GM21360 (cell line): Measurements from ENCODE around the gene TIMELESS.
A peak's percentile ranks its signal among the peaks of the same experiment; 100 is the strongest.
"Not testable (repeated sequence)": the region's sequence is repeated elsewhere in the genome, so short reads cannot be mapped to it uniquely, and the experiment has no call there.

Source experiments
- ATAC-seq: cut with Tn5 transposase; IDR thresholded peaks from one replicate; pipeline ENCODE4 v1.9.1; 2021; ENCODE audit warnings: mild to moderate bottlenecking, moderate library complexity; ENCODE audit not compliant: unreplicated experiment

TIMELESS gene, protein sequence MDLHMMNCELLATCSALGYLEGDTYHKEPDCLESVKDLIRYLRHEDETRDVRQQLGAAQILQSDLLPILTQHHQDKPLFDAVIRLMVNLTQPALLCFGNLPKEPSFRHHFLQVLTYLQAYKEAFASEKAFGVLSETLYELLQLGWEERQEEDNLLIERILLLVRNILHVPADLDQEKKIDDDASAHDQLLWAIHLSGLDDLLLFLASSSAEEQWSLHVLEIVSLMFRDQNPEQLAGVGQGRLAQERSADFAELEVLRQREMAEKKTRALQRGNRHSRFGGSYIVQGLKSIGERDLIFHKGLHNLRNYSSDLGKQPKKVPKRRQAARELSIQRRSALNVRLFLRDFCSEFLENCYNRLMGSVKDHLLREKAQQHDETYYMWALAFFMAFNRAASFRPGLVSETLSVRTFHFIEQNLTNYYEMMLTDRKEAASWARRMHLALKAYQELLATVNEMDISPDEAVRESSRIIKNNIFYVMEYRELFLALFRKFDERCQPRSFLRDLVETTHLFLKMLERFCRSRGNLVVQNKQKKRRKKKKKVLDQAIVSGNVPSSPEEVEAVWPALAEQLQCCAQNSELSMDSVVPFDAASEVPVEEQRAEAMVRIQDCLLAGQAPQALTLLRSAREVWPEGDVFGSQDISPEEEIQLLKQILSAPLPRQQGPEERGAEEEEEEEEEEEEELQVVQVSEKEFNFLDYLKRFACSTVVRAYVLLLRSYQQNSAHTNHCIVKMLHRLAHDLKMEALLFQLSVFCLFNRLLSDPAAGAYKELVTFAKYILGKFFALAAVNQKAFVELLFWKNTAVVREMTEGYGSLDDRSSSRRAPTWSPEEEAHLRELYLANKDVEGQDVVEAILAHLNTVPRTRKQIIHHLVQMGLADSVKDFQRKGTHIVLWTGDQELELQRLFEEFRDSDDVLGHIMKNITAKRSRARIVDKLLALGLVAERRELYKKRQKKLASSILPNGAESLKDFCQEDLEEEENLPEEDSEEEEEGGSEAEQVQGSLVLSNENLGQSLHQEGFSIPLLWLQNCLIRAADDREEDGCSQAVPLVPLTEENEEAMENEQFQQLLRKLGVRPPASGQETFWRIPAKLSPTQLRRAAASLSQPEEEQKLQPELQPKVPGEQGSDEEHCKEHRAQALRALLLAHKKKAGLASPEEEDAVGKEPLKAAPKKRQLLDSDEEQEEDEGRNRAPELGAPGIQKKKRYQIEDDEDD

DNA sequence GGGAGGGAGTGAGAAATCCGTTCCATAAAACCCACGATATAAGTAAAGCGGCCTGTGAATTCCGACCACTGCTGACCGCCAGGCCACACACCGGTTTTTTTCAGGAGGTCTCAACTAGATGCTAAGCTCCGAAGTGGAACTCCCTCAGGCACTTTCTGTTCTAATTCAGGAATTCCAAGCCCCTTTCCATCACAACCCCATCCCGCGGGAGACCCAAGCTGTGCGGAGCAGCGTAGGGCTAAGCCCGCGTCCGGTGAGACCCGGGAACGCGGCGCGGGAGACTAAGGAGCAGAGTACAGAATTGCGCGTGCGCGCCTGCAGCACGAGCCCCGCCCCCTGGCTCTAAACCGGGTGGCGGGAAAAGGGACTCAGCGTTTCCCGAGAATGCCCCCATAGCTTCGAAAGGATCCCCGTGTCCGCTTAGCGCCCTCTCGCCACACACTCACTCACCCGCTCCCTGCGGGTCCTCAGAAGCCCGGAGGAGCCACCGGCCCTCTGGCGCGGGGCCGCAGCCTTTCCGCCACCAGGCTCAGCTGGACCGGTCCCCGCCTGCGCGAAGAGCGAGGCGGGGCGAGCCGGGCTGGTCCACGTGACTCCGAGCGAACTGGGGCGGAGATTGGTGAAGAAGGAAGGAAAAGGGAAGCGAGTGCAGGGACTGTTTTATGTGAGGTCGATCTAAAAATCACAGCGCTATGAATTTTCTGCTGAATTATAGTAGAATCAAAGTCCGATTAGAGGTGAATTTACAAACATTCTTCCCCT lies at the start of gene TIMELESS:
Gene TIMELESS (minus strand): TSS at position 567 of the 762 bp plus-strand sequence. CDS start 15,256 bp downstream, outside the sequence.
- ATAC-seq: peak; percentile 91

DNA sequence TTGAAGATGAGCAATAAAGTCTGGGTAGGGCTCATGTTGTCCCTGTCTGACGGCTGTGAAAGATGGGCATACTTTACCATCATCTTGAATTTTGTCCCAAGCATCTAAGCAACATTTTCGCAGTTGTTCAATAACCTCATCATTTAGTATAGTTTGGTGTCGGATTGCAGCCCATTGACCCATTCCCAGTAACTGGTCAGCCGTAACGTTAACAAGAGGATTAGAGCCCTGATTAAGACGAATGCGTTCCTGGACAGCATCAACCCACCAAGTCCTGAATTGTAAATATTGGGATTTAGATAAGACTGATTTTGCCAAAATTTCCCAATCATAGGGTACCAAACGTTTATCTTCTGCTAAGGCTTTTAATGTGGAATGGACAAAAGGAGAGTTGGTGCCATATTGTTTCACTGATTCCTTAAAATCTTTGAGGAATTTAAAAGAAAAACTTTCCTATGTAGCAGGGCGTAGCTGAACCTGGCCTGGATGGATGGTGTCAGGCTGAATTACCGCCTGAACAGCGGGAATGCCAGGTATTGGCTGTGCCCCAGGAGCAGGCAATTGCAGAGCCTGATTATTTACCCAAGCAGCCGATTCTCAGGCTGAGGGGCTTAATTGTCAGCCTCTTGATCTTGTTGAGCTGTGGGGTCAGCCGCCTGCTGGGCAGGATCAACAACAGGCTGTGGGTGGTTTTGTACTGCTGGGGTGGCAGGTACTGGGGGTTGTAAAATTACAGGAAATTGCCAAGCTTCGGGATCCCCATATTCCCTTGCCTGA lies 49.1 kb upstream of the TIMELESS start:
- not testable (repeated sequence) for ATAC-seq

DNA sequence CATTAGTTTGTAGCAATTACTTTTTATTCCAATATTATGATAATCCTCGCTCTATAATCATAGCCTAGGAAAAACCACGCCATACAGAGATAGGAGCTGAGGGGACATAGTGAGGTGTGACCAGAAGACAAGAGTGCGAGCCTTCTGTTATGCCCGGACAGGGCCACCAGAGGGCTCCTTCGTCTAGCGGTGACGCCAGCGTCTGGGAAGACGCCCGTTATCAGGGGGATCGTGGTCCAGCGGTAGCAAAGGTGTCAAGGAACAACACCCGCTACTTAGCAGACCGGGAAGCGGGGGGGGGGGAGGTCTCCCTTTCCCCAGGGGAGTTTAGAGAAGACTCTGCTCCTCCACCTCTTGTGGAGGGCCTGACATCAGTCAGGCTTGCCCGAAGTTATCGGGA lies 47.5 kb upstream of the TIMELESS start:
- not testable (repeated sequence) for ATAC-seq

GRCh38 chr12:56494481-56494880 lies 45.3 kb upstream of the TIMELESS start:
- not testable (repeated sequence) for ATAC-seq

DNA sequence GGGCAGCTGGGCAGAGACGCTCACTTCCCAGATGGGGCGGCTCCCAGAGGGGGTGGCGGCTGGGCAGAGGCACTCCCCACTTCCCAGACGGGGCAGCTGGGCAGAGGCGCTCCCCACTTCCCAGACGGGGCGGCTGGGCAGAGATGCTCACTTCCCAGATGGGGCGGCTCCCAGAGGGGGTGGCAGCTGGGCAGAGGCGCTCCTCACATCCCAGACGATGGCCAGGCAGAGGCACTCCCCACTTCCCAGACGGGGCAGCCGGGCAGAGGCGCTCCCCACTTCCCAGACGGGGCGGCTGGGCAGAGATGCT lies 44.8 kb upstream of the TIMELESS start:
- not testable (repeated sequence) for ATAC-seq

GRCh38 chr12:56493409-56494105 lies 44.3 kb upstream of the TIMELESS start:
- ATAC-seq: not testable (repeated sequence)

GRCh38 chr12:56490360-56490759 lies 41.1 kb upstream of the TIMELESS start:
- ATAC-seq: no peak

- ATAC-seq: peak; percentile 73
Observed at GRCh38 chr12:56488041-56488955, 39.1 kb upstream of the TIMELESS start, which contains the start of gene GLS2. Gene GLS2, minus strand, starts transcription at chr12:56488161. Its CDS starts 43 bp downstream, at chr12:56488118.

DNA sequence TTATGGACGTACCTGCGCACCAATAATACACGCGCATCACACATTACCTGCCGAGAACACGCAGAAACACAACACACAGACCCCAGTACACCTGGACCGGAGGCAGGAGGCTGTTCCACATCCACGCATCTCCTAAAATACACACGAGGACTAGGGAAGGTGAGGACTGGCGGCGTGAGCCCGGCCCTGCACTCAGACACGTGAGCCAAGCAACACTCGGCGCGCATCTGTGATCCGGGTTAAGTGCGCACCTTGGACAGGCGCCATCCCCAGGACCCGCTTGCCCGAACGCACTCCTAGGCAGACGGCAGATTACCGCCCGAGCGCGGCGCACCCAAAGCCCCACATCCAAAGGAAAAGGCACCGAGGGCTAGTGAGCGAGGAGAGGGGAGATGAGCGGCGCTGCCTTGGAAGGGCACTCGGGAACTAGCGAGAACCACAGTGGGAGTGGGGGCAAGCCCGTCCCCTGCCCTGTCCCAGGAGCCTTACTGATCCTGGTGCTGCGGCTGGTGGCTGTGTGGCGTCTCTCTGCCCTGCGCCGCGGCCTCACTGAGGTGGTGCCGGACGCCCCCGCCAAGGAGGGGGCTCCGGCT lies 38.3 kb upstream of the TIMELESS start:
- no peak for ATAC-seq

DNA sequence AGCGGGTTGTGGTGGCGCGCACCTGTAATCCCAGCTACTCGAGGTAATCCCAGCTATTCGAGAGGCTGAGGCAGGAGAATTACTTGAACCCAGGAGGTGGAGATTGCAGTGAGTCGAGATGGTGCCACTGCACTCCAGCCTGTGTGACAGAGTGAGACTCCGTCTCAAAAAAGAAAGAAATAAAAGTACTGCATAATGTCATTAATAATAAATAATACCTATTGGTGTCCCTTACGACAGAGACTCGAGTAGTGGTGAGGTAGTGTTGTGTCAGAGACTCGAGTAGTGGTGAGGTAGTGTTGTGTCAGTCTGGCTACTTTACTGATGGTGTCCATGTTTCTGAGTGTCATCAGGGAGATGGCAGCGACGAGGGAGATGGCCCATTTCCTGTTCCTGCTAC lies 37.5 kb upstream of the TIMELESS start:
- no peak for ATAC-seq

GRCh38 chr12:56484566-56484965 lies 35.3 kb upstream of the TIMELESS start:
- no peak for ATAC-seq

- no peak for ATAC-seq
Observed at GRCh38 chr12:56479625-56480024, 30.4 kb upstream of the TIMELESS start.

GRCh38 chr12:56477521-56478225 lies 28.4 kb upstream of the TIMELESS start:
- ATAC-seq: no peak

DNA sequence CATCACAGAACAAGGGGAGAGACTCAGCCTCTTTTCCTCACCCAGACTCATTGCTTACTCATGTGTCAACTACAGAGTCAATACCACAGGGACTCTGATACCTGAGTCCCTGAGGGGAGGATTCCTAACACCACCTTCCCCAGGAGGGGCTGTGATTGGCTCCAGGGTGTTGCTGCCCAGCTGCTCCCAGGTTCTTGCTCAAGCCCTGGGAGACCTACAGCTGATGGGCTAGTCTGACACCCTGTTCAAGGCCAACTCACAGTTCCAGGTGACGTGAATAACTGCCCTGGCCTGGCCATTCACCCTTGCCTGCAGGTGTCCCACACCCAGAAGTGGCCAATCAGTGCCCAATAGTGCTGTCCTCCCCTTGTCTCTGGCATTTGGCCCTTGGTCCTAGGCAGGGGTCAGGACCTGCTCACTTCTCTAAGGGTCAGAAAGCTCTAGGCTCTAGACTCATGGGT lies 27.8 kb upstream of the TIMELESS start:
- ATAC-seq: no peak

DNA sequence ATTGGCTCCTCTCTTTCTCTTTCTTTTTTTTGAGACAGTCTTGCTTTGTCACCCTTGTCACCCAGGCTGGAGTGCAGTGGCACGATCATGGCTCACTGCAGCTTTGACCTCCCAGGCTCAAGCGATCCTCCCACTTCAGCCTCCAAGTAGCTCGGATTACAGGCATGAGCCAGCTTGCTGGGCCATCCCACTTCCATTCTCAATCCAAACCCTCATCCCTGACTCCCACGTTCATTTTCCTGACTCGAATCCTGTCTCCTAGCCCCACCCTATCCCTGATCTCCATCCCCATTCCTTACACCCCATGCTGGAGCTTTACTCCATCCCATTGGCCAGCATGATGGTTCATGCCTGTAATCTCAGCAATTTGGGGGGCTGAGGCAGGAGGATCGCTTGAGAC lies 26.9 kb upstream of the TIMELESS start:
- no peak for ATAC-seq

DNA sequence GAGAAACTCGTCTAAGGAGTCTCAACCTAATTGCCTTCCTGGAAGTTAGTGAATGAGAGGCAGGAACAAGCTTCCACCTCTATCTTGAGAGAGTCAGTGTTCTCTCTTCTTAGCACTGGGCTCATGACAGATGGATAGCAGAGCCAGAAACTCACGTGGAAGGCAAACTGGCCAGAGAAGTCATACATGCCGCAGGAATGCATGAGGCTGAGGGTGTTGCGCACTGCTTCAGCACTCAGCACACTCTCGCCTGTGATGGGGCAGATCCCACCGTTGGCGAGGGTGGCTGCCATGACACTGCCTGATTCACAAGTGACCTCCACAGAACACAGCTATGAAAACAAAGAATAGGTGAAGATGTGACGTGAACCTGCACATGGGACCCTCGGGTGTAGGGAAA lies 25.2 kb upstream of the TIMELESS start:
- no peak for ATAC-seq
